Thymus (tissue), 11 donors: Measurements from ENCODE around the gene NKAIN2. TPM values are rescaled to one million over a fixed set of nuclear protein-coding genes. Genes with fewer than 3 reads are reported as not detected.
"Not testable (repeated sequence)": the region's sequence is repeated elsewhere in the genome, so short reads cannot be mapped to it uniquely, and the experiment has no call there.

Experiments
- DNase-seq, 9 donors: peaks; one replicate each; pipeline ENCODE4 v3.0.0-alpha.2; 2013; ENCODE audit warnings: low spot score in 9 of 9, low read depth in 6 of 9, missing footprints in 1 of 9
- H3K27ac ChIP-seq, 2 donors: one replicate each; pipeline ENCODE4 v1.5.1; 2013; ENCODE audit warnings: control low read depth in 1 of 2, low read depth in 1 of 2, low read length in 1 of 2, mild to moderate bottlenecking in 1 of 2, moderate library complexity in 1 of 2
- H3K27me3 ChIP-seq, 2 donors: one replicate each; pipeline ENCODE4 v1.5.1; 2013; ENCODE audit warnings: low read length in 1 of 2; ENCODE audit not compliant: control insufficient read depth in 2 of 2, insufficient read depth in 1 of 2
- H3K36me3 ChIP-seq, 2 donors: one replicate each; pipeline ENCODE4 v1.5.1; 2013; ENCODE audit warnings: low read length in 1 of 2, mild to moderate bottlenecking in 1 of 2, moderate library complexity in 1 of 2; ENCODE audit not compliant: control insufficient read depth in 2 of 2, insufficient read depth in 2 of 2
- H3K4me1 ChIP-seq, 2 donors: one replicate each; pipeline ENCODE4 v1.5.1; 2013; ENCODE audit warnings: low read length in 2 of 2; ENCODE audit not compliant: control insufficient read depth in 2 of 2, insufficient read depth in 2 of 2
- H3K4me3 ChIP-seq, 2 donors: one replicate each; pipeline ENCODE4 v1.5.1; 2013; ENCODE audit warnings: low read length in 2 of 2, control low read depth in 1 of 2, mild to moderate bottlenecking in 1 of 2
- H3K9me3 ChIP-seq, 2 donors: one replicate each; pipeline ENCODE4 v1.5.1; 2013; ENCODE audit warnings: low read length in 1 of 2, mild to moderate bottlenecking in 1 of 2; ENCODE audit not compliant: control insufficient read depth in 2 of 2, insufficient read depth in 1 of 2
- WGBS: extraction: QIAGEN DNeasy Blood & Tissue Kit; methylation state at CpG from one replicate; pipeline ENCODE4 v1.1.7; 2013; 5-methylcytosine and 5-hydroxymethylcytosine counted together
- polyA plus RNA-seq: library from polyadenylated mRNA; stranded (reverse); fragments of 200-250 nt; gene quantifications from one replicate; pipeline ENCODE4 v1.2.3, GENCODE V29; 2013
- total RNA-seq: library from RNA; stranded (reverse); fragments of 120-200 nt; gene quantifications from one replicate; pipeline ENCODE4 v1.2.4, GENCODE V29; 2013
- donor health status: healthy.

NKAIN2 gene
- total and polyA plus RNA-seq, 2 donors = 1.2 to 2.4 TPM

GRCh38 chr6:124459268-124459667 is 655.6 kb downstream of the NKAIN2 start:
- H3K9me3 ChIP-seq = no peaks in the 10 kb centered on the region
- WGBS = 94% methylated on average over 2 of the region's 2 CpGs

GRCh38 chr6:124462750-124463149 is 659.1 kb downstream of the NKAIN2 start:
- Histone ChIP-seq H3K4me3 (no peak overlapping the region), H3K9me3 (no peaks in the 10 kb centered on the region), H3K36me3 (no peaks in the 10 kb centered on the region), H3K27ac (no peak overlapping the region), H3K27me3 (no peaks in the 10 kb centered on the region), H3K4me1 (no peaks in the 10 kb centered on the region)
- WGBS = 90% methylated on average over 3 of the region's 3 CpGs
- no peak for DNase-seq

More at GRCh38 chr6:124459268-124459667, 655.6 kb downstream of the NKAIN2 start:
- DNase-seq = no peak
- no peaks in the 10 kb centered on the region for H3K27me3 ChIP-seq
- no peaks in the 10 kb centered on the region for H3K4me1 ChIP-seq
- H3K27ac ChIP-seq = no peak overlapping the region
- no peak overlapping the region for H3K4me3 ChIP-seq
- H3K36me3 ChIP-seq = no peaks in the 10 kb centered on the region

- 93% methylated on average over 3 of the region's 3 CpGs for WGBS
- Histone ChIP-seq H3K4me1 (no peaks in the 10 kb centered on the region), H3K36me3 (no peaks in the 10 kb centered on the region), H3K27ac (no peak overlapping the region), H3K9me3 (no peaks in the 10 kb centered on the region), H3K4me3 (no peak overlapping the region), H3K27me3 (no peaks in the 10 kb centered on the region)
- DNase-seq = no peak
Observed at GRCh38 chr6:124463271-124463670, 659.6 kb downstream of the NKAIN2 start.

GRCh38 chr6:124464600-124464999 is 660.9 kb downstream of the NKAIN2 start:
- DNase-seq, H3K27ac ChIP-seq, H3K9me3 ChIP-seq, H3K4me3 ChIP-seq, H3K36me3 ChIP-seq, H3K4me1 ChIP-seq, H3K27me3 ChIP-seq: not testable (repeated sequence)
- WGBS = 90% methylated on average over 2 of the region's 2 CpGs

GRCh38 chr6:124466949-124467348 is 663.3 kb downstream of the NKAIN2 start:
- H3K9me3 ChIP-seq = no peaks in the 10 kb centered on the region
- 94% methylated on average over 2 of the region's 2 CpGs for WGBS
- DNase-seq = no peak
- no peak overlapping the region for H3K27ac ChIP-seq
- no peaks in the 10 kb centered on the region for H3K27me3 ChIP-seq
- H3K36me3 ChIP-seq = no peaks in the 10 kb centered on the region
- no peak overlapping the region for H3K4me3 ChIP-seq
- H3K4me1 ChIP-seq = no peaks in the 10 kb centered on the region

- DNase-seq = no peak
- Histone ChIP-seq H3K4me1 (no peaks in the 10 kb centered on the region), H3K27me3 (no peaks in the 10 kb centered on the region), H3K4me3 (no peak overlapping the region), H3K27ac (no peak overlapping the region), H3K9me3 (no peaks in the 10 kb centered on the region), H3K36me3 (no peaks in the 10 kb centered on the region)
- WGBS = 98% methylated on average over 1 of the region's 1 CpG
Observed at GRCh38 chr6:124467366-124467765, 663.7 kb downstream of the NKAIN2 start.

- DNase-seq = no peak
- no peak overlapping the region for H3K4me3 ChIP-seq
- no peak overlapping the region for H3K27ac ChIP-seq
- H3K36me3 ChIP-seq = no peaks in the 10 kb centered on the region
- H3K27me3 ChIP-seq = no peaks in the 10 kb centered on the region
- H3K4me1 ChIP-seq = no peaks in the 10 kb centered on the region
- H3K9me3 ChIP-seq = no peaks in the 10 kb centered on the region
Observed at GRCh38 chr6:124470803-124471202, 667.1 kb downstream of the NKAIN2 start.

- 87% methylated on average over 1 of the region's 1 CpG for WGBS
Observed at GRCh38 chr6:124475176-124475575, 671.5 kb downstream of the NKAIN2 start.

GRCh38 chr6:124478906-124479305 is 675.2 kb downstream of the NKAIN2 start:
- no peaks in the 10 kb centered on the region for H3K27me3 ChIP-seq
- no peak overlapping the region for H3K27ac ChIP-seq
- no peak for DNase-seq
- 93% methylated on average over 2 of the region's 2 CpGs for whole genome bisulfite sequencing
- no peaks in the 10 kb centered on the region for H3K4me1 ChIP-seq
- H3K36me3 ChIP-seq = no peaks in the 10 kb centered on the region
- H3K9me3 ChIP-seq = no peaks in the 10 kb centered on the region
- H3K4me3 ChIP-seq = no peak overlapping the region

More at GRCh38 chr6:124475176-124475575, 671.5 kb downstream of the NKAIN2 start:
- no peak for DNase-seq
- Histone ChIP-seq H3K4me3 (no peak overlapping the region), H3K36me3 (no peaks in the 10 kb centered on the region), H3K27me3 (no peaks in the 10 kb centered on the region), H3K27ac (no peak overlapping the region), H3K4me1 (no peaks in the 10 kb centered on the region), H3K9me3 (no peaks in the 10 kb centered on the region)

GRCh38 chr6:124479991-124480430 is 676.3 kb downstream of the NKAIN2 start:
- 95% methylated on average over 1 of the region's 1 CpG for WGBS
- no peak for DNase-seq
- H3K4me3 ChIP-seq = no peak overlapping the region
- H3K9me3 ChIP-seq = no peaks in the 10 kb centered on the region
- H3K27ac ChIP-seq = no peak overlapping the region
- H3K4me1 ChIP-seq = no peaks in the 10 kb centered on the region
- no peaks in the 10 kb centered on the region for H3K36me3 ChIP-seq
- no peaks in the 10 kb centered on the region for H3K27me3 ChIP-seq
